ENCODE measurements around the gene HMCN2.

The HMCN2 gene

DNA sequence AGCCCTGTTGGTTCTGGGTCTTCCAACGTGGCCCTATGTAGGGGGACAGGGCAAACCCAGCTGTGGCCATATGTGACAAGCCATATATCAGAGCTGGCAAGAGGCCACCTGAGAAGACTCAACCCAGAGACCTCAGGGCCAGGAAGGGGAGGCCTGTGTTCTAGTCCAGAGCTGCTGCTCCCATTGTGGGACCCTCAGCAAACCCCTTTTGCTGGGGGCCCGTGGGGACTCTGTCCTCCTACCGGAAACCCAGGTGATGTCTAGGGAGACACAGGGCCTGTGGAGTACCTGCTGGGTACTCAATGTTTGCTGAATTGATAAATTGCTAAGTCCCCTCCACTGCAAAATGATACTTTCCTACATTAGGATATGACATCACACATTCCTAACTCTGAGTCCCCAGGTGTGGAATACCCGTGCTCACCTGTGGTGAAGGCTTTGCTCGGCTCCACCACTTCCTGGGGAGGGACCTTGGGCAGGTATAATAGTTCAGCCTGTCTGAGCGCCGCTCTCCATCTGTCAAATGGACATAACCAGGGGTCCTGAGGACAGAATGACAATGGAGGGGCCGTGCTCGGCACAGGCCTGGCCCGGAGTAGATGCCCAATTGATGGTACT is 140.8 kb downstream of the HMCN2 start:
- TF ChIP-seq, protein P1, sequence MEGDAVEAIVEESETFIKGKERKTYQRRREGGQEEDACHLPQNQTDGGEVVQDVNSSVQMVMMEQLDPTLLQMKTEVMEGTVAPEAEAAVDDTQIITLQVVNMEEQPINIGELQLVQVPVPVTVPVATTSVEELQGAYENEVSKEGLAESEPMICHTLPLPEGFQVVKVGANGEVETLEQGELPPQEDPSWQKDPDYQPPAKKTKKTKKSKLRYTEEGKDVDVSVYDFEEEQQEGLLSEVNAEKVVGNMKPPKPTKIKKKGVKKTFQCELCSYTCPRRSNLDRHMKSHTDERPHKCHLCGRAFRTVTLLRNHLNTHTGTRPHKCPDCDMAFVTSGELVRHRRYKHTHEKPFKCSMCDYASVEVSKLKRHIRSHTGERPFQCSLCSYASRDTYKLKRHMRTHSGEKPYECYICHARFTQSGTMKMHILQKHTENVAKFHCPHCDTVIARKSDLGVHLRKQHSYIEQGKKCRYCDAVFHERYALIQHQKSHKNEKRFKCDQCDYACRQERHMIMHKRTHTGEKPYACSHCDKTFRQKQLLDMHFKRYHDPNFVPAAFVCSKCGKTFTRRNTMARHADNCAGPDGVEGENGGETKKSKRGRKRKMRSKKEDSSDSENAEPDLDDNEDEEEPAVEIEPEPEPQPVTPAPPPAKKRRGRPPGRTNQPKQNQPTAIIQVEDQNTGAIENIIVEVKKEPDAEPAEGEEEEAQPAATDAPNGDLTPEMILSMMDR (IDR thresholded peaks at IDR 0.05; ENCODE audit: borderline replicate concordance, insufficient read depth, low read depth, low read length): no peak
- H3K4me3 ChIP-seq (ENCODE audit: low read depth, low read length): no peak overlapping the region

DNA sequence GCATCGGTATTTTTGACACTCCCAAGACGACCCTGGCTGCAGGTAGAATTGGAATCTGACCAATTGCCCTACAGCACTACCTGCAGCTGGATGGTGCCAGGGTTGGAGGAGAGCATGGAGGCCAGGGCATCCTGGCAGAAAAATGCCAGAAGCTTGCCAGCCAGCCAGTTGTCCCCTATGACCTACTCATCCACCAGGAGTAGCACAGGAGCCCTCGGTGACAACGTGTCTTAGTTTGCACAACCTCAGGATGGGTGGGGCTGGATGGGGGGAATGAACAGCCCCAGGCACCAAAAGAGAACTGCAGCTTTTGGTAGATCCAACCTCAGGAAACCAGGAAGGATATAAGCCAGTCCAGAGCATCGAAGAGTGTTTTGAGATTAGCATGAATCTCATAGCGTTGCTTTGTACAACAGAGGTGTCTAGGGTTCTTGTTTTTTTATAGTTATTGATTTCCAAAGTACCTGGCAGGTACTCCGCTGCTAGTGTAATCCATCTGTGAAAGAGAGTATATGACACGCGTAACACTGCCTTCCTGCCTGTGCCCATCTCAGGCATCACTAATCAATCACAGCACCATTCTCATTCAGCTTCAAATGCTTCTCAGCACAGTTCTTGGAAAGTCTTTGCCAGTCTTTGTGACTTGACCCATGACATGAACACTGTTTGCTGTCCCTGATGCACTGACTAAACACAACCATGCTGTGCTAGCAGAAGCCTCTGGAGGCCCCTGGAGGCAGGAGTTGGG is 142.5 kb downstream of the HMCN2 start:
- TF ChIP-seq, protein P1 (IDR thresholded peaks at IDR 0.05; ENCODE audit: borderline replicate concordance, insufficient read depth, low read depth, low read length): no peak
- H3K4me3 ChIP-seq (ENCODE audit: low read depth, low read length): no peak overlapping the region

DNA sequence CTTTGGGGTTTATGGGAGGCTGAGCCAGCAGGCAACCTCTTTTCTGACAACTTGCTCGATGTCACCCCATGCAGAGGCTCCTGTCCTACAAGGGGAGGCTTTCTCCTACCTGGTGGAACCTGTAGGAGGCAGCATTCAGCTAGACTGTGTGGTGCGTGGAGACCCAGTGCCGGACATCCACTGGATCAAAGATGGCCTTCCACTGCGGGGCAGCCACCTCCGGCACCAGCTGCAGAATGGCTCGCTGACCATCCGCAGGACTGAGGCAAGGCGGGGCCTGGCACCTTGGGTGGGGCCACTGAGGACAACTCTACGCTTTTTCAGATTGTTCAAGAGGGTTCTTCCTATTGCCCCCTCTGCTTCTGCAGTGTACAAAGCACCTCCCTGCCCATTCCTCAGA is 143.1 kb downstream of the HMCN2 start:
- TF ChIP-seq, protein P1 (IDR thresholded peaks at IDR 0.05; ENCODE audit: borderline replicate concordance, insufficient read depth, low read depth, low read length): no peak
- H3K4me3 ChIP-seq (ENCODE audit: low read depth, low read length): no peak overlapping the region

DNA sequence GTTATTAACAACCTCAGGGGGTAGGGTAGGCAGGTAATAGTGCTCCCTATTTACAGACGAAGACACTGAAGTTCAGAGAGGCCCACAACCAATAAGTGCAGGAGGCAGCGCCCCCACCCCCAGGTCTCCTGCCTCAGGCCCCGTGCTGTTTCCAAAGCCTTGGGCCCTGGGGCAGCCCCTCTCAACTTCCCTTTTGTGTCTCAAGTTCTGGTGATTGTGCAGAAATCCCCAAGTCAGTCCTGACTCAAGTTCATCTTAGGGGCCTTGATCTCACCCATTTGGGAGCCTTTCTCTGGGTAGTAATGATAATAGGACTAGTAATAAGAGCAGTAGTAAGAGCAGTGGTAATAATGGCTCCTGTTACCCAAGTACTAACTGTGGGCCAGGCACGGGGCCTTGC is 143.7 kb downstream of the HMCN2 start:
- TF ChIP-seq, protein P1 (IDR thresholded peaks at IDR 0.05; ENCODE audit: borderline replicate concordance, insufficient read depth, low read depth, low read length): no peak
- no peak overlapping the region for H3K4me3 ChIP-seq (ENCODE audit: low read depth, low read length)

DNA sequence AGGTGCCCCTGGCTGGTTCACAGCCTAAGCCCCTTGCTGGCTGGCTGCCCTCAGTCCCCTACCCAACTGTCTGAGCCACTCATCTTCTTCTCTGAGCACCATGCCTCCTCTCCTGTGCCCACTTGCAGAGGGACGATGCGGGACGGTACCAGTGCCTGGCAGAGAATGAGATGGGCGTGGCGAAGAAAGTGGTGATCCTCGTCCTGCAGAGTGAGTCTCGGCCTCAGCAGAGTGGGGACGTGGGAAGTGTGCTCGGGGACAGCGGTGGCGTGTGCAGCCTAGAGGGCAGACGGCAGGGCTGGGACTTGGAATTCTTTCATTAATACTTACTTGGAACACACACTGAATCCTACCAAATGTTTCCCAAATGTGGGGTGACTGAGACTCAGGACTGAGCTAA is 144.9 kb downstream of the HMCN2 start:
- TF ChIP-seq, protein P1 (IDR thresholded peaks at IDR 0.05; ENCODE audit: borderline replicate concordance, insufficient read depth, low read depth, low read length): no peak
- no peak overlapping the region for H3K4me3 ChIP-seq (ENCODE audit: low read depth, low read length)

DNA sequence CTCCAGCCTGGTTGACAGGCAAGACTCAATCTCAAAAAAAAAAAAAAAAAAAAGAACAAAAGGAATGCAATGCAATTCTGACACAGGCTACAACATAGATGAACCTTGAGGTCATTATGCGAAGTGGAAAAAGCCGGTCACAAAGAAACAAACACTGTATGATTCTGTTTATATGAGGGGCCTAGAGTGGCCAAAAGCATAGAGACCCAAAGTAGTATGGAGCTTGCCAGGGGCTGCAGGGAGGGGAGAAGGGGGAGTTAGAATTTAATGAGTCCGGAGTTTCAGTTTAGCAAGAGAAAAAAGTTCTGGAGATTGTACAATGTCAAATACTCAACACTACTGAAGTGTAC is 146.0 kb downstream of the HMCN2 start:
- TF ChIP-seq, protein P1 (IDR thresholded peaks at IDR 0.05; ENCODE audit: borderline replicate concordance, insufficient read depth, low read depth, low read length): no peak
- no peak overlapping the region for H3K4me3 ChIP-seq (ENCODE audit: low read depth, low read length)

Data from GM12875 (cell line).